Measurements from ENCODE around the gene EIF4E3. TPM values are rescaled to one million over a fixed set of nuclear protein-coding genes. Genes with fewer than 3 reads are reported as not detected.
A peak's percentile ranks its signal among the peaks of the same experiment; 100 is the strongest.

EIF4E3 gene
- total RNA-seq, 1 donor from 2014 or later = 3.5 TPM

DNA sequence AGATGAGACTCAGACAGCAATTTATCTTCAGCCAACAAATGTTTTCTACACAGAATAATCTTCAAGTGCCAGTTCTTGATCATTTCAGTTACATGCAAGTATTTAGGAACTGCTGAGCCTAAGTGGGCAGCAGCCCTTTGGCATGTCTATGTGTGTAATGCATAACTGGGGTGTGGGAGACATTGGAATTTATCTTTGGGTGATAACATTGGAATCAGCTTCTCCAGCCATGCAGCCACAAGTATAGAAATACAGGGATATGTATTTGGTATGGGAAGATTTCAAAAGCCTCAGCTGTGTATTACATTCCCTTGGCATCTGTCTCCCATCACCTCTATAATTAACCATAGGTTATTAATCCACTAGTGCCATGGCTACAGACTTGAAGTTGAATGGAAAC lies 78.2 kb downstream of the EIF4E3 start:
- H2AFZ ChIP-seq (ENCODE audit: low read depth, low read length) = no peak overlapping the region
- H3K4me1 ChIP-seq (ENCODE audit: insufficient read depth, low read length) = no peaks in the 10 kb centered on the region
- H3K27ac ChIP-seq (ENCODE audit: low read depth, low read length) = no peak overlapping the region
- no peaks in the 10 kb centered on the region for H3K9me3 ChIP-seq (ENCODE audit: insufficient read depth, low read depth, low read length)
- Mint-ChIP-seq H3K9me3 (ENCODE audit: unreplicated experiment) (no peaks in the 10 kb centered on the region), H3K27me3 (ENCODE audit: low read depth, unreplicated experiment) (no peaks in the 10 kb centered on the region), H3K4me1 (ENCODE audit: low read depth, unreplicated experiment) (peaks cover 8% of the 10 kb centered on the region), H3K4me3 (ENCODE audit: unreplicated experiment) (no peak overlapping the region), H3K27ac (ENCODE audit: unreplicated experiment) (no peak overlapping the region), H3K36me3 (ENCODE audit: low read depth, unreplicated experiment) (peaks cover 3% of the 10 kb centered on the region)
- no peaks in the 10 kb centered on the region for H3K79me2 ChIP-seq (ENCODE audit: insufficient read depth, low read length)
- H3K27me3 ChIP-seq (ENCODE audit: insufficient read depth, low read length) = no peaks in the 10 kb centered on the region
- H3K4me3 ChIP-seq (ENCODE audit: insufficient read depth, low read depth, low read length) = no peak overlapping the region
- no peaks in the 10 kb centered on the region for H3K36me3 ChIP-seq (ENCODE audit: insufficient read depth, low read length)
- no peak overlapping the region for H3K4me2 ChIP-seq (ENCODE audit: low read length)
- no peak overlapping the region for H3K9ac ChIP-seq (ENCODE audit: low read length)
- TF ChIP-seq, protein P1, sequence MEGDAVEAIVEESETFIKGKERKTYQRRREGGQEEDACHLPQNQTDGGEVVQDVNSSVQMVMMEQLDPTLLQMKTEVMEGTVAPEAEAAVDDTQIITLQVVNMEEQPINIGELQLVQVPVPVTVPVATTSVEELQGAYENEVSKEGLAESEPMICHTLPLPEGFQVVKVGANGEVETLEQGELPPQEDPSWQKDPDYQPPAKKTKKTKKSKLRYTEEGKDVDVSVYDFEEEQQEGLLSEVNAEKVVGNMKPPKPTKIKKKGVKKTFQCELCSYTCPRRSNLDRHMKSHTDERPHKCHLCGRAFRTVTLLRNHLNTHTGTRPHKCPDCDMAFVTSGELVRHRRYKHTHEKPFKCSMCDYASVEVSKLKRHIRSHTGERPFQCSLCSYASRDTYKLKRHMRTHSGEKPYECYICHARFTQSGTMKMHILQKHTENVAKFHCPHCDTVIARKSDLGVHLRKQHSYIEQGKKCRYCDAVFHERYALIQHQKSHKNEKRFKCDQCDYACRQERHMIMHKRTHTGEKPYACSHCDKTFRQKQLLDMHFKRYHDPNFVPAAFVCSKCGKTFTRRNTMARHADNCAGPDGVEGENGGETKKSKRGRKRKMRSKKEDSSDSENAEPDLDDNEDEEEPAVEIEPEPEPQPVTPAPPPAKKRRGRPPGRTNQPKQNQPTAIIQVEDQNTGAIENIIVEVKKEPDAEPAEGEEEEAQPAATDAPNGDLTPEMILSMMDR (IDR thresholded peaks at IDR 0.05; ENCODE audit: insufficient read depth, low read depth, low read length) = no peak
- no peak for TF ChIP-seq EZH2 (IDR thresholded peaks at IDR 0.05; ENCODE audit: insufficient read depth, low read length)
- no peaks in the 10 kb centered on the region for H4K20me1 ChIP-seq (ENCODE audit: insufficient read depth, low read length)
- FAIRE-seq (no peak), DNase-seq (ENCODE audit: low read depth) (peak; percentile 15)

DNA sequence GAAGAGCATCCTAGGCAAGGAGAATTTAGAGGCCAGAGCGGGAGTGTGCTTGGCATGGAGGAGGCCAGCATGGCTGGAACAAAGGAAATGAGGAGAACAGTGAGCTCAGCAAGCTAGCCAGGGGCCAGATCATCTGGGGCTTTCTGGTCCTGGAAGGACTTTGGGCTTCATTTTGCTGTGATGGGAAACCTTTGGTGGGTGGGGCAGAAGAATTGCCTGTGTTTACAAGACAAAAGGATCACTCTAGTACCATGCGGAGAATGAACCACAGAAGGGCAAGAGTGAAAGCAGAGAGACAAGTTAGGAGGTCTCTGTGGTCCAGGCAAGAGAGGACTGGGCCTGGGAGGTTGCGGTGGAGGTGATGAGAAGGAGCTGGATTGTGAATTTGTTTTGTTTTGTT lies 80.1 kb downstream of the EIF4E3 start:
- Histone ChIP-seq H3K79me2 (ENCODE audit: insufficient read depth, low read length) (no peaks in the 10 kb centered on the region), H3K4me1 (ENCODE audit: insufficient read depth, low read length) (no peaks in the 10 kb centered on the region), H3K36me3 (ENCODE audit: insufficient read depth, low read length) (no peaks in the 10 kb centered on the region), H3K4me2 (ENCODE audit: low read length) (no peak overlapping the region), H3K9me3 (ENCODE audit: insufficient read depth, low read depth, low read length) (no peaks in the 10 kb centered on the region), H2AFZ (ENCODE audit: low read depth, low read length) (no peak overlapping the region), H3K4me3 (ENCODE audit: insufficient read depth, low read depth, low read length) (no peak overlapping the region), H3K27ac (ENCODE audit: low read depth, low read length) (no peak overlapping the region), H3K27me3 (ENCODE audit: insufficient read depth, low read length) (no peaks in the 10 kb centered on the region), H4K20me1 (ENCODE audit: insufficient read depth, low read length) (no peaks in the 10 kb centered on the region), H3K9ac (ENCODE audit: low read length) (no peak overlapping the region)
- H3K4me1 Mint-ChIP-seq (ENCODE audit: low read depth, unreplicated experiment) = no peaks in the 10 kb centered on the region
- no peaks in the 10 kb centered on the region for H3K9me3 Mint-ChIP-seq (ENCODE audit: unreplicated experiment)
- peaks cover 3% of the 10 kb centered on the region for H3K36me3 Mint-ChIP-seq (ENCODE audit: low read depth, unreplicated experiment)
- H3K27me3 Mint-ChIP-seq (ENCODE audit: low read depth, unreplicated experiment) = no peaks in the 10 kb centered on the region
- no peak for FAIRE-seq
- no peak for TF ChIP-seq EZH2 (IDR thresholded peaks at IDR 0.05; ENCODE audit: insufficient read depth, low read length)
- TF ChIP-seq, protein P1 (IDR thresholded peaks at IDR 0.05; ENCODE audit: insufficient read depth, low read depth, low read length) = no peak
- no peak for DNase-seq (ENCODE audit: low read depth)
- no peak overlapping the region for H3K27ac Mint-ChIP-seq (ENCODE audit: unreplicated experiment)
- no peak overlapping the region for H3K4me3 Mint-ChIP-seq (ENCODE audit: unreplicated experiment)

DNA sequence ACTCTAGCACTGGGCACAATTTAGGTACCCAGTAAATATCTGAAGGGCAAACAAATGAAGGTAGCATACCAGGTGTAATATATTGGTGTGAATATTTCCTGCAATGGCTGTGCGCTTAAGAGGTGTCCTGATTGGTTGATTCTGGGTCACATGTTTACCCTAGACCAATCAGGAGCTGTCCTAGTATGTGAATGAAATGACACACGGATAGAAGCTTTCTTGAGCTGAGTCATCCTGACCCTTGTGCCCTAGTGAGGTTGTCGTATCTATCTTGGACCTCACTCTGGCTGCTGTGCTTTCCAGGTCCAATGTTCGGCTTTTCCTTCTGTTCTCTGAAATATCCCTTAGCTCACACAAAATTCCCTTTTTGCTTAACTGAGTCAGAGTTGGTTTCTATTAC lies 83.5 kb downstream of the EIF4E3 start:
- Histone ChIP-seq H3K9me3 (ENCODE audit: insufficient read depth, low read depth, low read length) (no peaks in the 10 kb centered on the region), H3K4me1 (ENCODE audit: insufficient read depth, low read length) (no peaks in the 10 kb centered on the region), H3K9ac (ENCODE audit: low read length) (no peak overlapping the region), H3K4me2 (ENCODE audit: low read length) (no peak overlapping the region), H3K27ac (ENCODE audit: low read depth, low read length) (no peak overlapping the region), H3K36me3 (ENCODE audit: insufficient read depth, low read length) (no peaks in the 10 kb centered on the region), H3K27me3 (ENCODE audit: insufficient read depth, low read length) (no peaks in the 10 kb centered on the region), H3K4me3 (ENCODE audit: insufficient read depth, low read depth, low read length) (no peak overlapping the region), H4K20me1 (ENCODE audit: insufficient read depth, low read length) (no peaks in the 10 kb centered on the region), H2AFZ (ENCODE audit: low read depth, low read length) (no peak overlapping the region), H3K79me2 (ENCODE audit: insufficient read depth, low read length) (no peaks in the 10 kb centered on the region)
- H3K4me1 Mint-ChIP-seq (ENCODE audit: low read depth, unreplicated experiment) = no peaks in the 10 kb centered on the region
- H3K27me3 Mint-ChIP-seq (ENCODE audit: low read depth, unreplicated experiment) = peaks cover 7% of the 10 kb centered on the region
- TF ChIP-seq, protein P1 (IDR thresholded peaks at IDR 0.05; ENCODE audit: insufficient read depth, low read depth, low read length) = no peak
- no peak for TF ChIP-seq EZH2 (IDR thresholded peaks at IDR 0.05; ENCODE audit: insufficient read depth, low read length)
- peaks cover 3% of the 10 kb centered on the region for H3K36me3 Mint-ChIP-seq (ENCODE audit: low read depth, unreplicated experiment)
- DNase-seq (ENCODE audit: low read depth) (no peak), FAIRE-seq (no peak)
- no peak overlapping the region for H3K4me3 Mint-ChIP-seq (ENCODE audit: unreplicated experiment)
- no peaks in the 10 kb centered on the region for H3K9me3 Mint-ChIP-seq (ENCODE audit: unreplicated experiment)
- H3K27ac Mint-ChIP-seq (ENCODE audit: unreplicated experiment) = no peak overlapping the region

All from astrocyte (in vitro differentiated cells and primary cell).